RCC 7860 (cell line): ENCODE data around the gene COASY.

Experiments used
- DNase-seq: peaks from one replicate; pipeline ENCODE4 v3.0.0-alpha.2; 2015; ENCODE audit warnings: low spot score
- FAIRE-seq: peaks from 2 replicates; lab custom pipeline; 2012; peaks lifted over from hg19 to GRCh38; lab: Jason Lieb, UNC

COASY gene

GRCh38 chr17:42561897-42562387 is at the start of gene COASY:
Gene COASY (plus strand): TSS chr17:42562148. CDS start chr17:42562623, 475 bp downstream.
- peak; percentile 70 for FAIRE-seq

GRCh38 chr17:42512246-42512645 is 49.7 kb upstream of the COASY start:
- no peak for DNase-seq
- no peak for FAIRE-seq

More at GRCh38 chr17:42561897-42562387, at the start of gene COASY:
- peak; percentile 93 for DNase-seq

DNA sequence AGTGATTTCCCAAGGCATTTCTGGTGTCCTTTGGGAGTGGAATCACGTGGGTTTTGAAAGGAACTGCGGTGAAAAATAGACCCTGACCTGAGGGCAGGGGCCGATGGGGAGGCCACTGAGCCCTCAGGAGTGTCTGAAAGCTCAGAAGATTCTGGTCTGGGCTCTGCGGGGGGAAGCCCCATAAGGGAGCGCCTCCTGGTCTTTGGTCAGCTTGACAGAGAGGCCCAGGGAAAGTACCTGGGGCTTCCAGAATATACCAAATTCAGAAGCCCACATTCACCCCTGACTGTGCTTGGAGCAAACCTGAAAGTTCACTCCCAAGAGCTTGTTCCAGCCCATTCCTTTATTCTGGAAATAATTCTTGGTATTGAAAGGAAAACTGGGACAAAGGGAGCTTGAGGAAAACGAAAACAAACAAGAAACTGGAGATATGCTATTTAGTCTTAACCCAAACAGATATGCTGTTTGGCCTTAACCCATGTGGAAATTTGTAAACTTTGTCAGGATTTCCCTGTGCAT is 49.2 kb upstream of the COASY start:
- DNase-seq (no peak), FAIRE-seq (no peak)

- FAIRE-seq, result no peak
These were observed 48.3 kb upstream of the COASY start for GRCh38 chr17:42513686-42514085.

DNA sequence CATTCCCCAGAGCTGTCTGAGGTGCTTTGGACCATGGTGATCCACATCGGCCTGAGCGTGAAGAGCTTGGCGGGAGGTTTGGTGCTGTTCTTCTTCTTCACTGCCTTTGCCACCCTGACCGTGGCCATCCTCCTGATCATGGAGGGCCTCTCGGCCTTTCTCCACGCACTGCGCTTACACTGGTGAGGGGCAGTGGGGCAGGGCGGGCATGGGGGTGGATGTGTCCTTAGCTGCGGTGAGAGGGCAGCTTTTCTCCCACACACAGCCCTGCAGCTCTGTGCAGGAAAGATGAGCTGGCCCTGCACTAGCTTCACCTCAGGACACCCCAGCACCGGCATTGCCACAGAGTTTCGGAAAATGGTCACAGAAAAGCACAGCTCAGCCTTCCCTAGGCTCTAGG is 47.7 kb upstream of the COASY start:
- DNase-seq, result no peak
- no peak for FAIRE-seq

More at GRCh38 chr17:42513686-42514085, 48.3 kb upstream of the COASY start:
- DNase-seq, result no peak

- DNase-seq (no peak), FAIRE-seq (no peak)
These were observed 47.1 kb upstream of the COASY start for GRCh38 chr17:42514867-42515266.

DNA sequence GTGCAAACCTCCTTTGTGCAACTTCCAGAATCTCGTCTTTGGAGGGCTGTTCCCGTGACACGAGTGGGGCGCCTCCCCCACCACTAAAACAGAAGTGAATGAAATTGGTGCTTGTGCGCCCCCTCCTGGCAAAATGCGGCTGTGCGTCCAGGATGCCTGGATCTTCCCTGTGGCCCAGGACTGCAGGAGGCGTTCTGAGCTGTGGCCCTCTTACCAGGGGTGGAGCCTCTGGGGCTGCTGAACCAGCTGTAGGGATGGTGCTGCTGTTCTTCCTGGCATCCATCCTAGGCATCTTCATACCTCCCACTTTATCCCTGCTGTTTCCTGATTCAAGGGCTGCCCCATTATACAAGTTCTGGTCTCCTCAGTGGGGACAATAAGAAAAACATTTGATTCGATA is 44.4 kb upstream of the COASY start:
- DNase-seq (peak; percentile 87), FAIRE-seq (peak; percentile 73)

- FAIRE-seq (peak; percentile 80), DNase-seq (peak; percentile 94)
These were observed 43.7 kb upstream of the COASY start for GRCh38 chr17:42518046-42518754.

DNA sequence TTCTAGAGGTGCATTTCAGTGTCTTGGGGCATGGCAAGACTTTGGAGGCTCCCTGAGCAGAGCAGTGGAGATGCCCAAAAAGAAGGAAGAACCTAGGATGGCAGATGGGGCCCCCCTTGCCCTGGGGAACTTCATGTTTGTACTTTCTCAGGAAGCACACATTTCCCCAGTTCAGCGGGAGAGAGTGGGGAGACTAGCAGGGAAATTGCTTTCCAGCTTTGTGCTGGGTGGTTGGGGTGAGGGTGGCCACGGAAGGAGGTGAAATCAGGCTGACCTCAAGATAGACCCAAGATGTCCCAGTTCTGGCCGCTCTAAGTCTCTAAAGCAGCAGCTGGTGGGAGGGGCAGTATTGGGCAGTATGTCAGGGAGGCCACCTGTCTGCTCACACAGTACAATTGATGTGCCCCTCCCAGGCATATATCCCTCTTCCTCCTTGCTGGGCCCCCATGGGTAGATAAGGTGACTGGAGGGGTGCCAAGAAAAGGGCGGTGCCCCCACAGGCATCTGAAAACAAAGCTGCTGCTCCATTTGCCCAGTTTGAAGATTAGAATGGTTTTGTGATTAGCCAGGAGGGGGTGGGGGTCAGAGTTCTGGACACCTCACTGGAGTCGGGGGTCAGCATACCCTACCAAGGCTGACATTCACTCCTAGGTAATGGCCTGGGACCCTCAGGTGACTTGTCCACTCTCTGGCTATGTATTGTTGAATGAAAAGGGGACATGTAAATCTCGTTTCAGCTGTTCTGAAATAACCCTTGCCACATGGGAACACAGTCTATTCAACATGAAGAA is 43.0 kb upstream of the COASY start:
- DNase-seq (peak; percentile 41), FAIRE-seq (no peak)

- peak; percentile 87 for FAIRE-seq
- peak; percentile 98 for DNase-seq
These were observed 42.1 kb upstream of the COASY start for GRCh38 chr17:42519546-42520491.

GRCh38 chr17:42520540-42520951 is 41.4 kb upstream of the COASY start:
- no peak for DNase-seq
- no peak for FAIRE-seq

DNA sequence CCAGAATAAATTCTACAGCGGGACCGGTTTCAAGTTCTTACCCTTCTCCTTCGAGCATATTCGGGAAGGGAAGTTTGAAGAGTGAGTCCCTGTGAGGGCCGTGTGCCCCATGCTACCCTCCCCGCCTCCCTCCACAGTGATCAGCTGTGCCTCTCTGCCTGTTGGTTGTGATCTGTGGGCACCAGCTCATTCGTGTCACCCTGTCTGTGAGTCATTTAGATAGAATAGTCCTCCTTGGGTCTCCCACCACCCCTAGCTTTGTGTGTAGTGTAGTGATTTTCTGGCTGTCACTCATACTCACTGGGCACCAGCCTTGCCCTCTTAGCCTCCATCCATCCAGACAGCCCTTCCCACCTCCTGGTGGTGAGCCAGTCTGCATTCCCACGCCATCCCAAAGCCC is 40.9 kb upstream of the COASY start:
- FAIRE-seq, result no peak

DNA sequence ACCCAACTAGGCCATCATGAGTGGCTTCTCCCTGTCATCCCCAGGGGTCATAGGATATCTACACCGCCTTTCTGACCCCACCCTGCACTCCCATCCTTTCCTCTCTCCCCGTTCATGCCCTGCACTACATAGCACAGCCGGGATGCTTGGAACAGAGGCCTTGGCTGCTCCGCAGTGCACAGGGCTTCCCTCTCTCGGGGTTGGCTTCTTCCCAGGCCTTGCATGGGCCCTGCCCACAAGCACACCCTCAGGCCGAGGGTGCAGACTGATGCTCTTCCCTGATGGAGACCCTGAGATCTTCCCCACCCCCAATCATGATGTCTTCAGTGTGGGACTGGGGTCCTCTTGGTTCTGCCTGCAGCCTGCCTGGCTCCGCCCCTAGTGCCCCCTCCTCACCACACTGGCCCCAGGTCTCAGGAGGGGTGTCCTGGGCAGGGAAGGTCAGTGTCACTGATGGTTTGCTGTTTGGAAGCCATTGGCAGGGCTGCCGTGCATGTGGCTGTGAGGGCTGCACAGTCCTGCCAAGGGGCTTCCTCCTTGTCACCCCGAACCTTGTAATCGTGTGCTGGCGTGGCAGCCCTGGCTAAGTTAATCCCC is 40.2 kb upstream of the COASY start:
- no peak for DNase-seq
- no peak for FAIRE-seq

More for the DNA sequence above, 40.9 kb upstream of the COASY start:
- peak; percentile 64 for DNase-seq

DNA sequence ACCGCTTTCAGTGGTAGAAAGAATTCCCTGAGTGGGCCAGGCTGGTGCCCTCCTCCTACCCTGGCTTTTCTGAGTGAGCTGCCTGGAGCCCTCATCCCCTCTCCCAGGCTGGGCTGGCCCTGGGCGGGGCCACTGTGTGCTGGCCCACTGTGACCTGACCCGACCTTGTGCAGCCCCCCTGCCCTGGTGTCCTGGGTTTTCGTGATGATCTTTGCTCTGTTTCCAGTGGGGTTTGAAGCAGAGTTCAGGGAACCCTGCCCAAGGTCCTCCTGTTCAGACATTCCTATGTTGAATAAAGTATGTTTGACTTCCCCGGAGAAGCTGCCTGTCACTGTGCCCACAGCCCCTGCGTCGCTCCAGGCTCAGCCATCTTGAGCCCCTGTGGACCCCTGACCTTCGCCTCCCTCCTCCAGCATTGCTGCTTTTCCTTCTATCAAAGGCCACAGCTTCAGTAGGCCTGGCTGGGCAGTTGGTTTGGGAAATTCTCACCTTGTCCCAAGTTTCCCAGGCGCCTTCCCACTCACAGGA is 39.6 kb upstream of the COASY start:
- FAIRE-seq (no peak), DNase-seq (no peak)

DNA sequence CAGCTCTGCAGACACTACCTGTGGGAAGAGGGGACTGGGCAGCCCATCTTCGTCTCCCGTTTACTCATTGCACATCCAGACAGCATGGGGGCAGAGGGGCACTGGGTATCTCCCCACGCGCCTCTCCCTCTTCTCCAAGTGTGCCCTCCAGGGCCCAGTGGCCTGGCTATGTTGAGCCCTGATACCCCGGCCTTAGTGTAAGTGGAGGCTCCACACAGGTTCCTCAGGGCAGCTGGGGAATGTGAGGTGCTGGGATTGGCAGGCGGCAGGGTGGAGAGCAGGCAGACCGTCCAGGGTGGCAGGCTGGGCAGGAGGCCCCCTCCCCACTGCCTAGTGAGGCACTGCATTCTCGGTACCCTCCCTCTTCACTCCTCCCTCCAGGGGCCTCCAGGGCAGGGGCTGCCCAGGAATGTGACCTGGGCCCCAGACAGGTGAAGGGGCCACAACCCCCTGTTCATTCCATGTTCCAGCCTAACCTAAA is 39.1 kb upstream of the COASY start:
- no peak for FAIRE-seq

DNA sequence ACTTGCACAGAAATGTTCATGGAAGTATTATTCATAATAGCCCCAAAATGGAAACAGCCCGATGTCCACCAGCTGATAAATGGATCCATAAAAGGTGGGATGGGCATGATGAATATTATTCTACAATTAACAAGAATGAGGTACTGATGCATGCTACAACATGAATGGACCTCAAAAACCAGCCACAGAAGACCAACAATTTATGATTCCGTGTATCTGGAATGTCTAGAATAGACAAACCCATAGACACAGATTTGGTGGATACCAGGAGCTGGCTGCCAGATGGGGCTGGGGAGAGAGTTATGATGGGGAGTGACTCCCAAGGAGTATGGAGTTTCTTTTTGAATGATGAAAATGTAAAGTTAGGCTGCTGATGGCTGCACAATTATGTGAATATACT is 36.7 kb upstream of the COASY start:
- DNase-seq (no peak), FAIRE-seq (no peak)

More for the DNA sequence above, 39.1 kb upstream of the COASY start:
- no peak for DNase-seq

DNA sequence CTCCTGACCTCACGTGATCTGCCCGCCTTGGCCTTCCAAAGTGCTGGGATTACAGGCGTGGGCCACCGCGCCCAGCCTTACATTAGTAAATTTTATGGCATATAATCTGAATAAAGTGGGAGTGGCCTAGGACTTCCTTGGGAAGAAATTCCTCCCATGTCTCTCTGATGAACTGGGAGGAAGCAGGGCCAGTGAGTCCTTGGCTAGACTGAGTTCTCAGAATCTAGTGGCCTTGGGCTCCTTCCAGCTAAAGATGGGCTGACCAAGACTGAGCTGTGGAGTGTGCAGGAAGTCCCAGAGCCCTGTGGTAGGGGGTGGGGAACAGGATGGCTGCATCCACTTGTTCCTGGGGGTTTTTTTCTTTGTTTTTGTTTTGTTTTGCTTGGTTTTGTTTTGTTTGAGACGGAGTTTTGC is 35.9 kb upstream of the COASY start:
- no peak for FAIRE-seq
- DNase-seq, result peak; percentile 46

GRCh38 chr17:42527932-42528331 is 34.0 kb upstream of the COASY start:
- FAIRE-seq (no peak), DNase-seq (no peak)

DNA sequence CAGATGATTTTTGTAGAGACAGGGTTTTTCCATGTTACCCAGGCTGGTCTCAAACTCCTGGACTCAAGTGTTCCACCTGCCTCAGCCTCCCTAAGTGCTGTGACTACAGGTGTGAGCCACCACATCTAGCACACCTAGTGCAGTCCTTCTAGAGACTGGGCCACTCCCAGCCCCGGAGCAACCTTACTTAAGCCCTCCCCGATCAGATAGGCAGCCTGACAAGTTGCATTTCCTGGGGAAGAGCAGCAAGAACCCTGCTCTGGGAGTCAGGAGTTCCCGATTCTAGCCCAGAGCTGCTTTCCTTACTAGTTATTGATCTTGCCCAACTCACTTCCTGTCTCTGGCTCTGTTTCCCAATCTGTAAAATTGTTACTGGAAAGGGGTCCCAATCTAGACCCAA is 32.9 kb upstream of the COASY start:
- DNase-seq, result no peak
- no peak for FAIRE-seq
